K562 (cell line): ENCODE measurements around the gene CYP2A6. TPM values are rescaled to one million over a fixed set of nuclear protein-coding genes. Genes with fewer than 3 reads are reported as not detected.

Source experiments
- ATF4 ChIP-seq: fragments of 450-650 bp; formaldehyde crosslinking; IDR thresholded peaks from 2 replicates; pipeline ENCODE4 v1.4.0; 2022; ENCODE audit warnings: mild to moderate bottlenecking, moderate library complexity
- CBFA2T3 ChIP-seq: fragments of 450-650 bp; IDR thresholded peaks from 2 replicates; pipeline ENCODE4 v1.6.1; 2017
- CREB3 ChIP-seq: fragments of 450-650 bp; conservative IDR thresholded peaks from 2 replicates; pipeline ENCODE4 v1.6.1; 2016; ENCODE audit warnings: missing genetic modification characterization, low read depth, mild to moderate bottlenecking, missing compliant biosample characterization, moderate library complexity
- EP300 ChIP-seq: IDR thresholded peaks from 2 replicates; pipeline ENCODE4 v1.6.1; 2012; ENCODE audit warnings: low read length, improper control_type of control experiment
- MAFG ChIP-seq: fragments of 450-650 bp; conservative IDR thresholded peaks from 2 replicates; pipeline ENCODE4 v1.6.1; 2016; ENCODE audit warnings: missing genetic modification characterization, missing compliant biosample characterization
- MXD1 ChIP-seq: fragments of 250-450 bp; sonication (Bioruptor Pico); IDR thresholded peaks from 2 replicates; pipeline ENCODE4 v1.8.0; 2021; ENCODE audit warnings: borderline replicate concordance, mild to moderate bottlenecking, moderate library complexity; ENCODE audit not compliant: poor library complexity, severe bottlenecking
- PKNOX1 ChIP-seq: fragments of 450-650 bp; IDR thresholded peaks from 2 replicates; pipeline ENCODE4 v1.6.1; 2016
- POLR2G ChIP-seq: fragments of 200-400 bp; formaldehyde crosslinking; IDR thresholded peaks from 2 replicates; pipeline ENCODE4 v1.6.1; 2017; ENCODE audit warnings: low read depth, mild to moderate bottlenecking, antibody characterized with exemption, low read length, moderate library complexity
- RREB1 ChIP-seq: fragments of 250-450 bp; sonication (Bioruptor Pico); IDR thresholded peaks from 2 replicates; pipeline ENCODE4 v1.4.0; 2020
- SIX5 ChIP-seq, 2 experiments: IDR thresholded peaks; 2 replicates each; pipeline ENCODE4 v1.6.1; 2011; ENCODE audit warnings: low read length in 2 of 2, borderline replicate concordance in 1 of 2, low read depth in 1 of 2, mild to moderate bottlenecking in 1 of 2, moderate library complexity in 1 of 2; ENCODE audit not compliant: insufficient read depth in 1 of 2
- SMARCC2 ChIP-seq: fragments of 450-650 bp; IDR thresholded peaks from 2 replicates; pipeline ENCODE4 v1.6.1; 2017; ENCODE audit warnings: antibody characterized with exemption, moderate library complexity, mild to moderate bottlenecking, low read depth
- SOX6 ChIP-seq: fragments of 450-650 bp; IDR thresholded peaks from 2 replicates; pipeline ENCODE4 v1.6.1; 2014; ENCODE audit warnings: mild to moderate bottlenecking
- SRSF1 ChIP-seq: fragments of 200-400 bp; formaldehyde crosslinking; IDR thresholded peaks from 2 replicates; pipeline ENCODE4 v1.6.1; 2017; ENCODE audit warnings: mild to moderate bottlenecking, low read depth, low read length, moderate library complexity
- TEAD4 ChIP-seq, 2 experiments: sonication (generic) in 1 of 2; formaldehyde crosslinking in 1 of 2; IDR thresholded peaks; 2 replicates each; pipeline versions ENCODE4 v1.6.1 to v1.8.0; 2012 to 2022; ENCODE audit warnings: borderline replicate concordance in 1 of 2, inconsistent platforms in 1 of 2, low read length in 1 of 2, mild to moderate bottlenecking in 1 of 2, missing genetic modification reagents in 1 of 2
- TRIM24 ChIP-seq, 2 experiments: fragments of 450-650 bp; IDR thresholded peaks; 2 replicates each; pipeline ENCODE4 v1.6.1; 2016
- ZEB2 ChIP-seq: fragments of 450-650 bp; IDR thresholded peaks from 2 replicates; pipeline ENCODE4 v1.6.1; 2016
- ZNF175 ChIP-seq: fragments of 200-800 bp; sonication (Bioruptor generic); IDR thresholded peaks from 2 replicates; pipeline ENCODE4 v1.6.1; 2016; ENCODE audit warnings: low read depth, mild to moderate bottlenecking, missing genetic modification characterization, missing compliant biosample characterization
- polyA plus RNA-seq, 8 experiments: library from polyadenylated mRNA; depleted of rRNA in 4 of 8; stranded (reverse) in 5 of 8; unstranded in 3 of 8; fragments of >200 nt; fragmentation: Nextera tagmentation in 2 of 8; fragmentation: Illumina TruSeq in 1 of 8; extraction: Ambion mirVana in 2 of 8; extraction: Trizol in 1 of 8; gene quantifications; 2 replicates each; pipeline versions ENCODE4 v1.2.1 to v1.2.3, GENCODE V29; 2011 to 2014; ENCODE audit warnings: inconsistent platforms in 1 of 8, missing spikeins in 1 of 8
- total RNA-seq, 7 experiments: library from RNA; depleted of rRNA in 6 of 7; stranded (reverse); fragments of >200 nt in 6 of 7; fragmentation: Illumina TruSeq in 2 of 7; extraction: Trizol in 2 of 7; gene quantifications; 2 replicates each; pipeline versions ENCODE4 v1.2.1 to v1.2.3, GENCODE V29; 2011 to 2021; ENCODE audit warnings: low replicate concordance in 1 of 7

Gene CYP2A6
- total and polyA plus RNA-seq, 9 of the 15 experiments (the other 6 are each of a cell fraction or from before 2014, with no cell fraction given): 0.31 TPM; not detected in 8

- TF ChIP-seq RREB1 (CRISPR knock-in tag) (no peak), ZNF175 (CRISPR knock-in tag) (peak; percentile 46; the same call in 1 of the 2 replicates), MAFG (tag) (peak; percentile 59), SMARCC2 (peak; percentile 29; the same call in 1 of the 2 replicates), ATF4 (CRISPR knock-in tag) (peak; percentile 61), SOX6 (peak; percentile 83), EP300 (peak; percentile 82), POLR2G (no peak), TRIM24 (IDR thresholded peaks at IDR 0.05) (peak; percentile 88 to 94; a peak in 3 of 4 replicates), CREB3 (tag) (no peak), PKNOX1 (peak; percentile 24; the same call in 1 of the 2 replicates), ZEB2 (peak; percentile 36; the same call in 1 of the 2 replicates), SIX5 (IDR thresholded peaks at IDR 0.05; ENCODE audit: borderline replicate concordance in 1 of 2, insufficient read depth in 1 of 2, low read depth in 1 of 2, low read length in 2 of 2) (no peak), SRSF1 (no peak), TEAD4 (IDR thresholded peaks at IDR 0.05; ENCODE audit: low read length) (peak; percentile 45), TEAD4 (CRISPR knock-in tag; IDR thresholded peaks at IDR 0.05; ENCODE audit: borderline replicate concordance) (no peak), MXD1 (CRISPR knock-in tag) (no peak), CBFA2T3 (peak; percentile 64)
- TF ChIP-seq, all 486 proteins: peak for 38
These were observed 22.0 kb upstream of the CYP2A6 start (continued) for GRCh38 chr19:40872209-40872608.
